Testis (tissue), 2 donors: ENCODE results near the gene LSM12.

ENCODE experiments used
- CTCF ChIP-seq, 3 experiments: fragments of 450-650 bp in 2 of 3; fragments of 200-600 bp in 1 of 3; sonication (generic) in 1 of 3; IDR thresholded peaks; one replicate each; pipeline ENCODE4 v1.5.1; 2016 to 2019; ENCODE audit warnings: antibody characterized with exemption in 3 of 3, mild to moderate bottlenecking in 2 of 3, moderate library complexity in 1 of 3
- POLR2A ChIP-seq: fragments of 450-650 bp; IDR thresholded peaks from one replicate; pipeline ENCODE4 v1.6.1; 2017; ENCODE audit warnings: antibody characterized with exemption, mild to moderate bottlenecking, moderate library complexity

- TF ChIP-seq CTCF (IDR thresholded peaks at IDR 0.05) (no peak), POLR2A (no peak)
Observed at GRCh38 chr17:44111777-44112176, 45.3 kb upstream of the LSM12 start.
